ENCODE results near the gene LGALS3. TPM values are rescaled to one million over a fixed set of nuclear protein-coding genes. Genes with fewer than 3 reads are reported as not detected.

The LGALS3 gene
- polyA plus RNA-seq, 10 donors, result 26.6 to 80.8 (median 36.5) TPM

DNA sequence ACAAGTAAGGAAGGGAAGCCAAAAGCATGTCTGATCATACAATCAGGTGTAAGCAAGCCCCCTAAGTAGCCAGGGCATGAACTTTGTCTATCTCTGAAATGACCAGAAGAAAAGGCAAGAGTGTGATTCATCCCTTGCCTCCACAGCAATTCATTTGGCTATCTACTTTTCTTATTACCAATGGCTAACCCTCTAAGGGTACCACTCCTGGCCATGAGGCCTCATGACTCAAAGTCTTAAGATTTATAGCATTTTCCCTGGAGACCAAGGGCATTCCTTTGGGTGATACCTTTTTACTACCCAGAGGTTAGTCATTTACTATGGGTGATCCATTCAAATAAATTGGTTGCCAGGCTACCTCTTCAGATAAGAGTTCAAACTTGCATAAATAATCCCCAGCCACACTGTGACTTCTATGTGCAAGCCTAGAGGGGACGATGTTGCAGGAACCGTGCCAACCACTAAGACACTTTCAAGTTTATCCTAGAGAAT lies 1.5 kb upstream of the LGALS3 start:
- no peak for DNase-seq

- DNase-seq, result no peak
Observed at GRCh38 chr14:55128386-55129085, 516 bp upstream of the LGALS3 start.

DNA sequence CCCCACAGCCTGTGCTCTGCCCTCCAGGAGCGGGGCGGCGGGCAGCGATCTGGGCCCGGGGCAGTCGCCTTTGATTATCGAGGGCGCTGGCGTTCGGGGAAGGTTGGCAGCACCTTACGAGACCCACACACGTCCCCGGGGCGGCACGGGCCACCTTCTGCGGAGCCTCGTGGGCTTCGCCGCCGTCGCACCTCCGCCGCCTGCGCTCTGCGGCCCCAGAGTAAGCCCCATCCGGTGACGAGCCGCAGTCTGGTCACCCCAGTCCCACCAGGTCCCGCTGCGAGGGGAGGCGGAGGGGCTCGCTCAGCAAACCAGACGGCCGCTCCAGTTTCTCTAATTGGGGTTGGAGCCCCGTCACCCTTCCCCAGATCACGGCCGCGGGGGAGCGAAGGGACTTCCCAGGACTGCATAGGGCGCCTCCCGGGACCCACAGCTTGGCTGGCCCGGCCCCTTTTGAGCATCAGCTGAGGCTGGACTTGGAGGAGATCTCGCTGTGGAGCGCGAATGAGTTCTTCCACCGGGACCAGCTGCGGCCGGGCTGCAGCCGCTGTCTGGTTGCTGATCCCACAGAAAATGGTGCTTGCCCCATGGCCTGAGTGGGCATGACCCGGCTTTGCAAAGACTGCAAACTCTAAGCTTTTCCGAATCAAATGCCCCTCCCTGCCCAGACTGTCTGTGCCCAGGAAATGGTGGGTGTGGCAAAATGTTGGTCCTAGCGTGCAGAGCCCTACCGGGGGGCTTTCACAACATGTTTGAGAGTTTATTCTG lies 560 bp downstream of the LGALS3 start:
- DNase-seq, result peak in 2 of 3 donors; percentile 60 to 87

DNA sequence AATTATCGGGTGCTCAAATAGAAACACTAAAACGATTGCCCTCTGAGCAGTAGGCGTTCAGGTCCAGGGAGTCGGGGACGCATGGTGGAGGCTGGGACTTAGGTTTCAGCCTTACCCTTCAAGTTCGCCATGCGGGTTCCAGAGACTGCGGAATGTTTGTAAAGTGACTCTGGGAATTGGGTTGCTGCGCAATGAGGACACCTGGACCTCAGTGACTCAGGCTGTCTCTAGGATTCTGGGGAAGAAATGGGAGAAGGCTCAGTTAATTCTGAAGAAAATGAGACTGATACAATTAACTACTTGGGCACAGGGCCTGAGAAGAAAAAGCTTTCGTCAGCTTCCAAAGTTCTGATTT lies 1.1 kb downstream of the LGALS3 start:
- DNase-seq, result no peak

DNA sequence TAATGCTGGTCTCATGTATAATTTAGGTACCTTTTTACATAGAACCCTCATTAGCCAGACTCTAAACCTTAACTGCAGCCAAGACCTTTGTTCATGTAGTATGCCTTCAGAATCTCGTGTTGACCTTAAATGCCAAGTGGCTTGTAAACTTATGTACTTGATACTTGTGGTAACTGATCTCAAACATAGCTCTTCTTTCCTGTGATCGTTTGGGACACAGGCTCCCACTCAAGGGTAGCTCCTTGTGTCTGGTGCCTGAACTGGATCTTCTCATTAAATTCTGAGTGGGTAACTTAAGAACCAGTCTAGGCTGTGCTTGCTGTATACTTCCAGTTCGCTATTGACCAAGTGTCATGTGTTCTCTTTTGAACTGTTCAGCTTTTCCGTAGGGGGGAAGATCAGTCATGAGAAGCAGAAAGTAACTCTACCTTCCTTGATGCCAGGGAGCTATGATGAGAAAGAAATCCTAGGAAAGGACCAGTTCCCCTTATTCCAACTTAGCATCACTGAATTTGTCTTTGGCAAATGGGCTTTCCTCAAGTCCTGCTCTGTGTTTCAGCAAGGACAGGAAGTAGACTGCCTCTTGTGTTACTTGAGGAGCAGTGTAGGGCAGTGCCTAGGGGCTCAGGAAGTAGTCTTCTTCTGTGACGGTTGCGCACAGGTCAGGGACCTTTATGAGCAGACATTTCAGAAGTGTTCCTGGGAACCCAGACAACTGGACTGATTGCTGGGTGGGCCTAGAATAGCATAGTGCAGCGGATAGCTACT lies 2.5 kb downstream of the LGALS3 start:
- DNase-seq, result no peak

- DNase-seq, result peak in 1 of 3 donors; percentile 61
Observed at GRCh38 chr14:55133416-55133815, 4.4 kb downstream of the LGALS3 start.

DNA sequence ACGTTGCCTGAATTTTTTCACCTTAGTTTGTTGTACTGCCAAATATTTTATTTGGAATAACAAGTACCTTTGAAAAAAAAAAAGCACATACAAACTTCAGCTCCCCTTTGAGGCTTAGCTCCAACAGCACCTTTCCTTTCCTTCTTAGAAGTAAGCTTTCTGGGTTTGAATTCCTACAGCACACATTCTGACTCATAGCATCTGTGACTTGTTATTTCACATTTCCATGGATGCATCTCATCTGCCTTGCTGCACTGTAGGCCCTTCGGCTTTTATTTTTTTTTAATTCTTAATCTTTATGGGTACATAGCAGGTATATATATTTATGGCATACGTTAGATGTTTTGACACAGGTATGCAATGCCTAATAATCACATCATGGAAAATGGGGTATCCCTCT lies 7.2 kb downstream of the LGALS3 start:
- no peak for DNase-seq

- peak; percentile 70 to 93 (median 89) for DNase-seq
Observed at GRCh38 chr14:55136885-55137786, 8.1 kb downstream of the LGALS3 start.

GRCh38 chr14:55138091-55138490 lies 9.0 kb downstream of the LGALS3 start:
- DNase-seq, result no peak

- DNase-seq, result no peak
Observed at GRCh38 chr14:55139141-55139540, 10.1 kb downstream of the LGALS3 start.

DNA sequence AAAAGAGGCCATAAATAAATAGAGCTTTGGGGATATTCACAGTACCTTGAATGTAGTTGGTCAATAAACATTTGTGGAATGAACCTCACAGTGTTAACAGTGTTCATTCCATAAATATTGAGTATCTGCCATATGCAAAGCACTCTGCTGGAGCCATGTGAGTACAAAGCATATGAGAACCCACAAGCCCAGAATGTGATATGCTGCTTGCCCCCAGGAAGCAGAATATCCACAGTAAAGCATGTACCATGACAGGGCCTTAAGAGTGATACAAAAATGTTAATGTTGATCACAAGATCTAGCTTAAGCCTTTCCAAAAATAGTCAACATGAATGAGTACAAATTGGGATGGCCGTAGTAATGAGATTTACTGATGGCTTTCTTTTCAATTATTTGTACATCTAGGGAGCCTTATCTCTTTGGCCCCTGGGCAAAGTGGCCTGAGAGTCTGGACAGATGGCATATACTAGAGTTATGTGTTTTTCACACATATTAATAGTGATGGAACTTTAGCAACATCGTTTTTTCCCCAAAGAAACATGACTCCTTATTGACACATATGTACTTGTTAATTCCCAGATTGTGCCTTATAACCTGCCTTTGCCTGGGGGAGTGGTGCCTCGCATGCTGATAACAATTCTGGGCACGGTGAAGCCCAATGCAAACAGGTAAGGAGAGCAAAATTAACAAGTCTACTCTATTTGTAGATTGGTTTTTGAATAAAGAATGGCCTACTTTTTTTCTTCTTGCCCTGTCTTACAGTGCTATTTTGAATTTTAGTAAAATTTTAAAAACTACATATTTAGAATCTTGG lies 10.9 kb downstream of the LGALS3 start:
- no peak for DNase-seq

- no peak for DNase-seq
Observed at GRCh38 chr14:55141825-55142224, 12.8 kb downstream of the LGALS3 start.

DNA sequence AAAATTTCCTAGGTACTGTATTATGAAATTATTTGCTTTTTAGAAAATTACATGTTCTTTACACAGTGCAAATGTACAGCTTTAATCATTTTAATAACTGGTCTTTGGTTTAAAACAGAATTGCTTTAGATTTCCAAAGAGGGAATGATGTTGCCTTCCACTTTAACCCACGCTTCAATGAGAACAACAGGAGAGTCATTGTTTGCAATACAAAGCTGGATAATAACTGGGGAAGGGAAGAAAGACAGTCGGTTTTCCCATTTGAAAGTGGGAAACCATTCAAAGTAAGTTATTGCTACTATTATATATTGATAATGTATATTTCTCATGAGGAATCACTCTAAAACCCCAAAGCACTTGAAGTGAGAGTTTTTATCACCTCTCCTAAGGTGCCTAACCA lies 13.4 kb downstream of the LGALS3 start:
- DNase-seq, result no peak

GRCh38 chr14:55146425-55146824 lies 17.4 kb downstream of the LGALS3 start:
- DNase-seq, result no peak

DNA sequence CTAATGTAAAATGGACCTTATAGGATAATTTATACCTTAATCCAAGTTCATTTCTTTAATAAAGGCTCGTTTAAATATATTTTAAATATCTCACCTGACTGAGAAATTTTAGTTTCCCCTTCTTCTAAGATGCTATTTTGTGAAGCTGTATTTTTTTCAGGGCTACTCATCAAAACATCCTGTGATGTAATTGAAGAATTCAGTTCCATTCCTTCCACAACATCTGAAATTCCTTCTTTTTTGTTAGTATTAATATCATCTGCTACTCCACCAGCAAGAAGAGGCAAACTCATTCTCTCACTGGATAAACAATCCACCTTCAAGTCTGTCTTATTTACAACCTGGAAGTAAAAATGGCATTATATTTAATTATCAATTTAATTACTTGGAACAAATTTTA lies 22.5 kb downstream of the LGALS3 start:
- no peak for DNase-seq

- DNase-seq, result peak in 1 of 3 donors; percentile 4
Observed at GRCh38 chr14:55152052-55152753, 23.2 kb downstream of the LGALS3 start.

- DNase-seq, result no peak
Observed at GRCh38 chr14:55153951-55154350, 24.9 kb downstream of the LGALS3 start.

DNA sequence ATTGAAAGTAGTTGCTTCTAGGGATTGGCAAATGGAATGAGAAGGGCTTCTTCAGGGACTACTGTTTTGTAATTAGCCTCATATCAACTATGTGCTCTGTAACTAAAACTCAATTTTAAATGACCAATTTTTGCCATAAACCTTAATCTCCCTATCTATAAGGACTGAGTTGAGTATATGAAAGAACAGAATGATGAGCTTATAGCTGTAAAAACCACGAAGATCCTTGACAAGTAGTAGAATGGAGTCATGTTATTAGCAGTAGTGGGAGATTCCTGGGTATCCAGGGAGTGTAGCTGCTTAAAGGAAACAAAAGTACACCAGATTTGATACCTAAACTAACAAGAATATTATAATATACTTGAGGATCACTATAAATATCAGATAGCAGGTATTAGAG lies 28.0 kb downstream of the LGALS3 start:
- no peak for DNase-seq

DNA sequence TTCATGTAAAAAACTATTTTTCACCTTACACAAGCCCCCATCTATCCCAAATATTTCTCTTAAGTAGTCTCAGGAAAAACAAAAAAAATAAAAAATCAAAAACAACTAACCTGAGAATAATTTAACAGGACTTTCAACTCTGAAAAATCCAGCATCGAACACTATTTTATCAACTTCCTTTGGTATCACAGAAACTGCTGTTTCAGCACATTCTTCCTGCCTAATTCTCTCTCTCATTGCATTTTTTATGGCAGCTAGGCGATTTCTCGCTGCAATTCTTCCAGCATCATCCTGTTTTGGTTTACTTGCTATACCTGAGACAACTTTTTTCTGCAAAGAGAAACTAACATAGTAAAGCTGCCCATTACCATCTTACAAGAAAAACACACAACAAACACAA lies 29.4 kb downstream of the LGALS3 start:
- DNase-seq, result no peak

GRCh38 chr14:55160989-55161388 lies 31.9 kb downstream of the LGALS3 start:
- DNase-seq, result peak; percentile 37 to 61 (median 38)
